PC-9 (cell line): ENCODE measurements around the gene ARCN1. TPM values are rescaled to one million over a fixed set of nuclear protein-coding genes. Genes with fewer than 3 reads are reported as not detected.

Source experiments
- BruUV-seq: library from RNA; stranded (reverse); fragments of 400-500 nt; replicated peaks from 2 replicates; lab custom pipeline; 2021; lab: Mats Ljungman, UMichigan
- CTCF ChIA-PET: fragments of 300-600 bp; sonication (Branson Sonifier 250); formaldehyde crosslinking; loops from one replicate; lab custom pipeline; 2022; ENCODE audit warnings: antibody characterized with exemption; lab: Charles Lee
- POLR2A ChIA-PET: fragments of 300-600 bp; sonication (Branson Sonifier 250); formaldehyde crosslinking; loops from one replicate; lab custom pipeline; 2022; ENCODE audit warnings: antibody characterized with exemption; ENCODE audit not compliant: unreplicated experiment; lab: Charles Lee
- DNase-seq, 2 experiments: peaks; one replicate each; pipeline versions ENCODE4 v3.0.0 to v3.0.0-alpha.2; 2015 to 2022; ENCODE audit warnings: mixed read lengths in 1 of 2
- H2AFZ ChIP-seq: fragments of 200-600 bp; sonication (generic); 2 replicates; pipeline ENCODE4 v1.8.1; 2017; ENCODE audit warnings: antibody characterized with exemption
- H3F3A ChIP-seq: fragments of 200-600 bp; sonication (generic); 2 replicates; pipeline ENCODE4 v1.8.1; 2017; ENCODE audit warnings: antibody characterized with exemption, mild to moderate bottlenecking, low read depth; ENCODE audit not compliant: insufficient read depth
- H3K27ac ChIP-seq: fragments of 200-600 bp; sonication (generic); 2 replicates; pipeline ENCODE4 v1.6.1; 2016; ENCODE audit warnings: mixed run types
- H3K27me3 ChIP-seq: fragments of 200-600 bp; sonication (generic); 2 replicates; pipeline ENCODE4 v1.6.1; 2016; ENCODE audit warnings: low read depth, mixed run types; ENCODE audit not compliant: insufficient read depth
- H3K36me3 ChIP-seq: fragments of 200-600 bp; sonication (generic); 2 replicates; pipeline ENCODE4 v1.6.1; 2016; ENCODE audit warnings: low read depth, mixed run types
- H3K4me1 ChIP-seq: fragments of 200-600 bp; sonication (generic); replicated peaks from 2 replicates; pipeline ENCODE4 v1.6.1; 2016; ENCODE audit warnings: mixed run types; ENCODE audit not compliant: insufficient read depth
- H3K4me2 ChIP-seq: fragments of 200-600 bp; sonication (generic); 2 replicates; pipeline ENCODE4 v1.6.1; 2017; ENCODE audit warnings: mixed run types
- H3K4me3 ChIP-seq: fragments of 200-600 bp; sonication (generic); 2 replicates; pipeline ENCODE4 v1.6.1; 2016; ENCODE audit warnings: mixed run types
- H3K79me2 ChIP-seq: fragments of 200-600 bp; sonication (generic); 2 replicates; pipeline ENCODE4 v1.6.1; 2017; ENCODE audit warnings: low read depth, mixed run types
- H3K9me2 ChIP-seq: fragments of 200-600 bp; sonication (generic); 2 replicates; pipeline ENCODE4 v1.8.1; 2017; ENCODE audit warnings: mild to moderate bottlenecking; ENCODE audit not compliant: insufficient read depth
- H3K9me3 ChIP-seq: fragments of 200-600 bp; sonication (generic); 2 replicates; pipeline ENCODE4 v1.8.1; 2016; ENCODE audit warnings: low read depth; ENCODE audit not compliant: insufficient read depth
- H4K20me1 ChIP-seq: fragments of 200-600 bp; sonication (generic); 2 replicates; pipeline ENCODE4 v1.8.1; 2017; ENCODE audit not compliant: insufficient read depth
- EZH2 ChIP-seq: fragments of 200-600 bp; sonication (generic); IDR thresholded peaks from 2 replicates; pipeline ENCODE4 v1.8.0; 2017; ENCODE audit warnings: antibody characterized with exemption, low read depth
- intact Hi-C: fragments of 100-400 bp; cut with micrococcal nuclease; formaldehyde crosslinking; loops from one replicate; pipeline ENCODE4 v1.10.0; 2022; ENCODE audit not compliant: unreplicated experiment
- total RNA-seq: library from RNA; stranded (reverse); gene quantifications from 2 replicates; pipeline ENCODE4 v1.2.3, GENCODE V29; 2021
- TF ChIP-seq, protein P1 (sequence below): fragments of 200-600 bp; sonication (generic); conservative IDR thresholded peaks from 2 replicates; pipeline ENCODE4 v1.6.1; 2017; ENCODE audit warnings: mixed run types, antibody characterized with exemption, mild to moderate bottlenecking, moderate library complexity

ARCN1 gene
- total RNA-seq, 1 experiment from 2014 or later: 105 TPM

DNA sequence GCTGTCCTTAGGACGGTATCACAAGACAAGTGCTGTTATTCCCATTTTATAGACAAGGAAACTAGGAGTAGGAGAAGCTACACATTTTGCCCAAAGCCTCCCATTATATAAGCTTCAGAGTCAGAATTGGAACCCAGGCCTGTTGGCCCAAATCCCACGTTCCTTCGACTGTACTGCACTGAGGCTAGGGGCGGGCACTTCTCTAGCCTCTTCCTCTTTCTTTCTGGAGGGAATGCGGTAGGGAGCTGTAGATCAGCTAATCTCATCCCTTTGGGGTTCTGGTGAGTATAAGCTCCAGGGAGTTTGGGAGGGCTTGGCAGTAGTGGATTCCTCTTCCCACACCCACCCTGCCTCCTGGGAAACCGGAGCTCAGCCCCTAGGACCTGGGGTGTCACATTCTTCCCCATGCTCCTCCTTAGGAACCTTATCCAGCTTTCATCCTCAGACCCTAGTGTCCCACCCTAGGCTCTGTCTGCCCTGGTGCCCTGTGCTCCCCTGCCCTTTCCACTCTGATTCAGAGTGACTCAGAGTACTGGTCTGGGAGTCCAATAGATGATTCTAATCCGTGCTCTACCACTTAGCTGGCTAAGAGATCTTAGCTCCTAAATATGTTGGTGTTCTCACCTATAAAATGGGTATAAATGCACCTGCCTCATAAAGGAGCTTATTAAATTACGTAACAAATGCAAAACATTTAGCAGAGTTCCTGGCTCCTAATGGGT is 64.5 kb downstream of the ARCN1 start:
- BruUV-seq: no TSS peak
- H3K27me3 ChIP-seq: no peaks in the 10 kb centered on the region
- DNase-seq: no peak
- H3K79me2 ChIP-seq: no peaks in the 10 kb centered on the region
- no peak overlapping the region for H3K4me3 ChIP-seq
- intact Hi-C loops: no loop called here
- 0 out of 2 replicates have a peak, but pooled peaks cover 3% of the 10 kb centered on the region for H4K20me1 ChIP-seq
- H3K9me3 ChIP-seq: no peaks in the 10 kb centered on the region
- POLR2A ChIA-PET: no interaction called here
- no peak overlapping the region for H3K27ac ChIP-seq
- no peaks in the 10 kb centered on the region; the same call in 1 of the 2 replicates for H3K36me3 ChIP-seq
- H3K4me1 ChIP-seq: peaks cover 4% of the 10 kb centered on the region; the same call in 1 of the 2 replicates
- H2AFZ ChIP-seq: no peak overlapping the region
- H3K9me2 ChIP-seq: no peaks in the 10 kb centered on the region
- no peaks in the 10 kb centered on the region; the same call in 1 of the 2 replicates for H3F3A ChIP-seq
- no peak overlapping the region for H3K4me2 ChIP-seq
- TF ChIP-seq, protein P1, sequence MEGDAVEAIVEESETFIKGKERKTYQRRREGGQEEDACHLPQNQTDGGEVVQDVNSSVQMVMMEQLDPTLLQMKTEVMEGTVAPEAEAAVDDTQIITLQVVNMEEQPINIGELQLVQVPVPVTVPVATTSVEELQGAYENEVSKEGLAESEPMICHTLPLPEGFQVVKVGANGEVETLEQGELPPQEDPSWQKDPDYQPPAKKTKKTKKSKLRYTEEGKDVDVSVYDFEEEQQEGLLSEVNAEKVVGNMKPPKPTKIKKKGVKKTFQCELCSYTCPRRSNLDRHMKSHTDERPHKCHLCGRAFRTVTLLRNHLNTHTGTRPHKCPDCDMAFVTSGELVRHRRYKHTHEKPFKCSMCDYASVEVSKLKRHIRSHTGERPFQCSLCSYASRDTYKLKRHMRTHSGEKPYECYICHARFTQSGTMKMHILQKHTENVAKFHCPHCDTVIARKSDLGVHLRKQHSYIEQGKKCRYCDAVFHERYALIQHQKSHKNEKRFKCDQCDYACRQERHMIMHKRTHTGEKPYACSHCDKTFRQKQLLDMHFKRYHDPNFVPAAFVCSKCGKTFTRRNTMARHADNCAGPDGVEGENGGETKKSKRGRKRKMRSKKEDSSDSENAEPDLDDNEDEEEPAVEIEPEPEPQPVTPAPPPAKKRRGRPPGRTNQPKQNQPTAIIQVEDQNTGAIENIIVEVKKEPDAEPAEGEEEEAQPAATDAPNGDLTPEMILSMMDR: no peak
- no peak for TF ChIP-seq EZH2
- CTCF ChIA-PET: no interaction called here

DNA sequence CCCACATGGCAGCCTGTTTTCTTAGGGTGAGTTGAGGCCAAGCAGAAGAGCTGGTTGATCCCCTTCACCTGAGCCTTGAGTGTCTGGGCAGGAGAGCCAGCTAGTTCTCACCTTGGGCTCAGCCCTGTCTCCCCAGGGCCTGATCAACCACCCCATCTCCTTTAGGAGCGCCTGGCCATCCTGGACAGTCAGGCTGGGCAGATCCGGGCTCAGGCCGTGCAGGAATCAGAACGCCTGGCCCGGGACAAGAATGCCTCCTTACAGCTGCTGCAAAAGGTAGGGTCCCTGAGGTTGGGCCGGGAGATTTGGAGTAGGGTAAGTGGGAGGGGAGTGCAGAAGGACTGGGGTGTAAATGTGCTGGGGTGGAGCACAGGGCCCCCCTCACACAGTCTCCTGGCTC is 66.5 kb downstream of the ARCN1 start:
- peaks cover 4% of the 10 kb centered on the region; the same call in 1 of the 2 replicates for H3K36me3 ChIP-seq
- no peaks in the 10 kb centered on the region for H3K27me3 ChIP-seq
- no peak overlapping the region for H2AFZ ChIP-seq
- ChIA-PET POLR2A (no interaction called here), CTCF (no interaction called here)
- no peak overlapping the region for H3K27ac ChIP-seq
- H3K9me2 ChIP-seq: no peaks in the 10 kb centered on the region
- H3F3A ChIP-seq: no peaks in the 10 kb centered on the region; the same call in 1 of the 2 replicates
- H3K79me2 ChIP-seq: no peaks in the 10 kb centered on the region
- no peak overlapping the region for H3K4me3 ChIP-seq
- intact Hi-C loops: no loop called here
- no peaks in the 10 kb centered on the region for H3K9me3 ChIP-seq
- no TSS peak for BruUV-seq
- peaks cover 4% of the 10 kb centered on the region; the same call in 1 of the 2 replicates for H3K4me1 ChIP-seq
- no peak for TF ChIP-seq EZH2
- TF ChIP-seq, protein P1: no peak
- no peak for DNase-seq
- peaks cover 4% of the 10 kb centered on the region; the same call in 1 of the 2 replicates for H4K20me1 ChIP-seq
- H3K4me2 ChIP-seq: no peak overlapping the region

DNA sequence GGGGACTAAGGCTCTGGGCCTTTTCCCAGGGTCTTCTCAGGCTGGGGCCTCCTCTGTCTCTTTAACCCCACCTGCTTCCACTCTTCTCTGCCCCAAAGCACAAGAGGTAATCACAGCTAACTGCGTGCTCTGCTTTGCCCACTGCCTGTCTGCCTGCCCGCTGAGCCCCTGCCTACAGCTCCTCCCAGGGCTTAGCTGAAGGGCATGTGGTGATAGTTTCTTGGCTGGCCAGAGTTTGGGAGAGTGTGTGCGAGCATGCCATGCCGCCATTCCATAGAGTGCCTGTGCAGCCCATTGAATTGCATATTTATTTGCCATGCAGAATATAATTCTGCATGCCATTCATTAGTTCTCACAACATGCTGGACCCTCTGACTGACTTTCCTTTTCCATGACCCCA is 67.7 kb downstream of the ARCN1 start:
- Histone ChIP-seq H3K9me3 (no peaks in the 10 kb centered on the region), H3K27ac (no peak overlapping the region), H3K27me3 (no peaks in the 10 kb centered on the region), H3K9me2 (no peaks in the 10 kb centered on the region), H4K20me1 (peaks cover 4% of the 10 kb centered on the region; the same call in 1 of the 2 replicates), H2AFZ (no peak overlapping the region), H3K36me3 (peaks cover 10% of the 10 kb centered on the region; the same call in 1 of the 2 replicates), H3F3A (no peaks in the 10 kb centered on the region; the same call in 1 of the 2 replicates), H3K4me1 (peaks cover 4% of the 10 kb centered on the region; the same call in 1 of the 2 replicates), H3K4me3 (no peak overlapping the region), H3K4me2 (no peak overlapping the region), H3K79me2 (no peaks in the 10 kb centered on the region)
- DNase-seq: no peak
- intact Hi-C loops: loop anchor here (5.0 kb wide), 1 partner anchor 33 kb away; the partner anchor contains the start of gene PHLDB1
- no TSS peak for BruUV-seq
- ChIA-PET POLR2A (interaction anchor here (0.8 kb wide), 1 partner anchor 640 kb away, joined by 4 read pairs; no protein-coding TSS in a partner anchor), CTCF (interaction anchor here (1.1 kb wide), 1 partner anchor 45 kb away, joined by 3 read pairs; no protein-coding TSS in a partner anchor)
- no peak for TF ChIP-seq EZH2
- TF ChIP-seq, protein P1: no peak
